ENCODE measurements around the gene CCL27.
A peak's percentile ranks its signal among the peaks of the same experiment; 100 is the strongest.

The CCL27 gene

GRCh38 chr9:34651321-34651720 is 11.1 kb downstream of the CCL27 start:
- H3K56ac ChIP-seq (ENCODE audit: low read length): peak overlapping the region; percentile 96

GRCh38 chr9:34650816-34651215 is 11.6 kb downstream of the CCL27 start:
- Histone ChIP-seq H3K27me3 (ENCODE audit: insufficient read depth, low read length, poor library complexity) (no peaks in the 10 kb centered on the region), H3K4me1 (ENCODE audit: control insufficient read depth, low read depth, low read length) (peaks cover 34% of the 10 kb centered on the region), H3K4ac (ENCODE audit: low read depth, low read length) (no peak overlapping the region), H3K9ac (ENCODE audit: low read length) (no peak overlapping the region), H3K79me2 (ENCODE audit: control insufficient read depth, insufficient read depth, low read length) (peaks cover 5% of the 10 kb centered on the region), H3K4me2 (ENCODE audit: low read length) (no peak overlapping the region), H2BK120ac (ENCODE audit: low read depth, low read length) (no peak overlapping the region), H3K18ac (ENCODE audit: low read length) (no peak overlapping the region), H4K8ac (ENCODE audit: low read depth, low read length) (no peak overlapping the region), H3K79me1 (ENCODE audit: low read length) (peaks cover 14% of the 10 kb centered on the region), H2AK5ac (ENCODE audit: low read length) (no peak overlapping the region), H2BK5ac (ENCODE audit: low read length) (no peak overlapping the region), H3K56ac (ENCODE audit: low read length) (no peak overlapping the region), H2BK15ac (replicated peaks; ENCODE audit: low read depth) (no peak overlapping the region), H3K36me3 (ENCODE audit: control insufficient read depth, insufficient read depth, low read length) (no peaks in the 10 kb centered on the region), H3K23ac (ENCODE audit: low read length) (no peak overlapping the region), H3K27ac (ENCODE audit: low read depth, low read length) (no peak overlapping the region), H4K5ac (ENCODE audit: low read length) (no peak overlapping the region), H3K4me3 (ENCODE audit: low read length) (no peak overlapping the region)
- no CpG with 5 or more reads among the region's 5 CpGs for WGBS (ENCODE audit: extremely low coverage, insufficient coverage, low lambda C conversion rate)
- no peak for DNase-seq

More at GRCh38 chr9:34651321-34651720, 11.1 kb downstream of the CCL27 start:
- no peak overlapping the region for H4K8ac ChIP-seq (ENCODE audit: low read depth, low read length)
- no peak overlapping the region for H3K4ac ChIP-seq (ENCODE audit: low read depth, low read length)
- H2BK120ac ChIP-seq (ENCODE audit: low read depth, low read length): no peak overlapping the region
- peak overlapping the region; percentile 76 for H3K4me2 ChIP-seq (ENCODE audit: low read length)
- no CpG with 5 or more reads among the region's 4 CpGs for WGBS (ENCODE audit: extremely low coverage, insufficient coverage, low lambda C conversion rate)
- DNase-seq: no peak
- H2BK5ac ChIP-seq (ENCODE audit: low read length): no peak overlapping the region
- H3K4me3 ChIP-seq (ENCODE audit: low read length): peak overlapping the region; percentile 51
- peak overlapping the region; percentile 20 for H3K18ac ChIP-seq (ENCODE audit: low read length)
- H3K4me1 ChIP-seq (ENCODE audit: control insufficient read depth, low read depth, low read length): peaks cover 33% of the 10 kb centered on the region
- H4K5ac ChIP-seq (ENCODE audit: low read length): no peak overlapping the region
- H2BK15ac ChIP-seq (replicated peaks; ENCODE audit: low read depth): no peak overlapping the region
- no peaks in the 10 kb centered on the region for H3K36me3 ChIP-seq (ENCODE audit: control insufficient read depth, insufficient read depth, low read length)
- H3K79me1 ChIP-seq (ENCODE audit: low read length): peaks cover 14% of the 10 kb centered on the region
- H3K23ac ChIP-seq (ENCODE audit: low read length): no peak overlapping the region
- peak overlapping the region; percentile 93 for H3K9ac ChIP-seq (ENCODE audit: low read length)
- H3K27ac ChIP-seq (ENCODE audit: low read depth, low read length): no peak overlapping the region
- no peaks in the 10 kb centered on the region for H3K27me3 ChIP-seq (ENCODE audit: insufficient read depth, low read length, poor library complexity)
- no peak overlapping the region for H2AK5ac ChIP-seq (ENCODE audit: low read length)
- H3K79me2 ChIP-seq (ENCODE audit: control insufficient read depth, insufficient read depth, low read length): peaks cover 5% of the 10 kb centered on the region

- H3K18ac ChIP-seq (ENCODE audit: low read length): no peak overlapping the region
- H3K4ac ChIP-seq (ENCODE audit: low read depth, low read length): no peak overlapping the region
- H3K23ac ChIP-seq (ENCODE audit: low read length): no peak overlapping the region
- no peak overlapping the region for H3K4me3 ChIP-seq (ENCODE audit: low read length)
- peaks cover 5% of the 10 kb centered on the region for H3K79me2 ChIP-seq (ENCODE audit: control insufficient read depth, insufficient read depth, low read length)
- no peak overlapping the region for H3K9ac ChIP-seq (ENCODE audit: low read length)
- peaks cover 14% of the 10 kb centered on the region for H3K79me1 ChIP-seq (ENCODE audit: low read length)
- no peak overlapping the region for H2BK120ac ChIP-seq (ENCODE audit: low read depth, low read length)
- no peak overlapping the region for H4K5ac ChIP-seq (ENCODE audit: low read length)
- no peak overlapping the region for H2AK5ac ChIP-seq (ENCODE audit: low read length)
- WGBS (ENCODE audit: extremely low coverage, insufficient coverage, low lambda C conversion rate): no CpG with 5 or more reads among the region's 8 CpGs
- H3K27me3 ChIP-seq (ENCODE audit: insufficient read depth, low read length, poor library complexity): no peaks in the 10 kb centered on the region
- no peak overlapping the region for H2BK5ac ChIP-seq (ENCODE audit: low read length)
- no peak for DNase-seq
- peaks cover 24% of the 10 kb centered on the region for H3K4me1 ChIP-seq (ENCODE audit: control insufficient read depth, low read depth, low read length)
- H2BK15ac ChIP-seq (replicated peaks; ENCODE audit: low read depth): no peak overlapping the region
- H3K4me2 ChIP-seq (ENCODE audit: low read length): no peak overlapping the region
- H3K36me3 ChIP-seq (ENCODE audit: control insufficient read depth, insufficient read depth, low read length): no peaks in the 10 kb centered on the region
- H3K56ac ChIP-seq (ENCODE audit: low read length): no peak overlapping the region
- H3K27ac ChIP-seq (ENCODE audit: low read depth, low read length): no peak overlapping the region
- no peak overlapping the region for H4K8ac ChIP-seq (ENCODE audit: low read depth, low read length)
Measured at GRCh38 chr9:34648673-34649072, 13.8 kb downstream of the CCL27 start.

- Histone ChIP-seq H3K23ac (ENCODE audit: low read length) (no peak overlapping the region), H3K4me1 (ENCODE audit: control insufficient read depth, low read depth, low read length) (peaks cover 17% of the 10 kb centered on the region)
Measured at GRCh38 chr9:34647651-34648050, 14.8 kb downstream of the CCL27 start.

GRCh38 chr9:34647084-34647403 is 15.4 kb downstream of the CCL27 start:
- H3K18ac ChIP-seq (ENCODE audit: low read length): no peak overlapping the region
- no peak overlapping the region for H2AK5ac ChIP-seq (ENCODE audit: low read length)
- H3K9ac ChIP-seq (ENCODE audit: low read length): peak overlapping the region; percentile 92
- peak overlapping the region; percentile 77 for H3K4me2 ChIP-seq (ENCODE audit: low read length)
- no peak for DNase-seq
- no peak overlapping the region for H4K8ac ChIP-seq (ENCODE audit: low read depth, low read length)
- no peak overlapping the region for H3K23ac ChIP-seq (ENCODE audit: low read length)
- H3K56ac ChIP-seq (ENCODE audit: low read length): peak overlapping the region; percentile 95
- peak overlapping the region; percentile 72 for H3K4me3 ChIP-seq (ENCODE audit: low read length)
- no peak overlapping the region for H2BK15ac ChIP-seq (replicated peaks; ENCODE audit: low read depth)
- no CpG with 5 or more reads among the region's 8 CpGs for whole genome bisulfite sequencing (ENCODE audit: extremely low coverage, insufficient coverage, low lambda C conversion rate)
- H3K79me2 ChIP-seq (ENCODE audit: control insufficient read depth, insufficient read depth, low read length): peaks cover 5% of the 10 kb centered on the region
- H3K4ac ChIP-seq (ENCODE audit: low read depth, low read length): no peak overlapping the region
- H2BK120ac ChIP-seq (ENCODE audit: low read depth, low read length): no peak overlapping the region
- no peaks in the 10 kb centered on the region for H3K36me3 ChIP-seq (ENCODE audit: control insufficient read depth, insufficient read depth, low read length)
- peaks cover 13% of the 10 kb centered on the region for H3K4me1 ChIP-seq (ENCODE audit: control insufficient read depth, low read depth, low read length)
- H4K5ac ChIP-seq (ENCODE audit: low read length): no peak overlapping the region
- no peaks in the 10 kb centered on the region for H3K27me3 ChIP-seq (ENCODE audit: insufficient read depth, low read length, poor library complexity)
- H3K27ac ChIP-seq (ENCODE audit: low read depth, low read length): peak overlapping the region; percentile 40
- no peak overlapping the region for H2BK5ac ChIP-seq (ENCODE audit: low read length)
- H3K79me1 ChIP-seq (ENCODE audit: low read length): peaks cover 14% of the 10 kb centered on the region

More at GRCh38 chr9:34647651-34648050, 14.8 kb downstream of the CCL27 start:
- no peak overlapping the region for H4K5ac ChIP-seq (ENCODE audit: low read length)
- no peak overlapping the region for H2BK120ac ChIP-seq (ENCODE audit: low read depth, low read length)
- H4K8ac ChIP-seq (ENCODE audit: low read depth, low read length): no peak overlapping the region
- WGBS (ENCODE audit: extremely low coverage, insufficient coverage, low lambda C conversion rate): no CpG with 5 or more reads among the region's 10 CpGs
- no peak for DNase-seq
- H3K4me2 ChIP-seq (ENCODE audit: low read length): peak overlapping the region; percentile 77
- peak overlapping the region; percentile 92 for H3K9ac ChIP-seq (ENCODE audit: low read length)
- no peak overlapping the region for H2BK15ac ChIP-seq (replicated peaks; ENCODE audit: low read depth)
- H3K36me3 ChIP-seq (ENCODE audit: control insufficient read depth, insufficient read depth, low read length): no peaks in the 10 kb centered on the region
- H3K27ac ChIP-seq (ENCODE audit: low read depth, low read length): no peak overlapping the region
- peaks cover 5% of the 10 kb centered on the region for H3K79me2 ChIP-seq (ENCODE audit: control insufficient read depth, insufficient read depth, low read length)
- H3K27me3 ChIP-seq (ENCODE audit: insufficient read depth, low read length, poor library complexity): no peaks in the 10 kb centered on the region
- no peak overlapping the region for H3K18ac ChIP-seq (ENCODE audit: low read length)
- H3K79me1 ChIP-seq (ENCODE audit: low read length): peaks cover 14% of the 10 kb centered on the region
- no peak overlapping the region for H3K4ac ChIP-seq (ENCODE audit: low read depth, low read length)
- peak overlapping the region; percentile 95 for H3K56ac ChIP-seq (ENCODE audit: low read length)
- no peak overlapping the region for H3K4me3 ChIP-seq (ENCODE audit: low read length)
- no peak overlapping the region for H2AK5ac ChIP-seq (ENCODE audit: low read length)
- no peak overlapping the region for H2BK5ac ChIP-seq (ENCODE audit: low read length)

Data from mesendoderm (in vitro differentiated cells).